IPS-18c (cell line): ENCODE data around the gene FASN.
A peak's percentile ranks its signal among the peaks of the same experiment; 100 is the strongest.
"Not testable (repeated sequence)": the region's sequence is repeated elsewhere in the genome, so short reads cannot be mapped to it uniquely, and the experiment has no call there.

ENCODE experiments used
- H3K4me3 ChIP-seq: 2 replicates; pipeline ENCODE4 v1.7.0; 2013; ENCODE audit warnings: low read depth, mild to moderate bottlenecking, low read length, moderate library complexity; ENCODE audit not compliant: insufficient read depth
- H3K9me3 ChIP-seq: one replicate; pipeline ENCODE4 v1.6.1; 2013; ENCODE audit warnings: mild to moderate bottlenecking, low read length, moderate library complexity; ENCODE audit not compliant: control insufficient read depth, insufficient read depth

The FASN gene

GRCh38 chr17:82046903-82047302, 51.1 kb downstream of the FASN start:
- no peak overlapping the region for H3K4me3 ChIP-seq
- no peaks in the 10 kb centered on the region for H3K9me3 ChIP-seq

- no peak overlapping the region for H3K4me3 ChIP-seq
- H3K9me3 ChIP-seq = no peaks in the 10 kb centered on the region
Observed at GRCh38 chr17:82045936-82046484, 52.0 kb downstream of the FASN start.

DNA sequence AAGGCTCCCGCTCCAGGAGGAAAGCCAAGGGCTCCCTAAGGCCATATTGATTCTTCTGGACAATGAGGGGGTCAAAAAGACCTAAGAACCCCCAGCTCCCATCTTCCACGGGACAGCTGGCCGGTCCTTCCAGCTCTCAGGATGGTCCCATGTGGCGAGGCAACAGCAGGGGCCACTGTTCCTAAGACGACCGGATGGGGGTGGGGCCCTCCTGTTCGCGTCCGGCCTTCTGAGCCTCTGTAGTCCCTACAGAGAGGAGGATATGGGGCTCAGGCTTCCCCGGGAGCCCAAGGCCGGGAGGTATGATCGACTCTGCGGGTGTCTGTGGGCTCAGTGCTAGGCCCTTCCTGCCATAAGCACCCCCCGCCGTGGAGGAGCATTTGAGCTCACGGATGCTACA, 54.5 kb downstream of the FASN start:
- Histone ChIP-seq H3K4me3 (no peak overlapping the region), H3K9me3 (no peaks in the 10 kb centered on the region)

DNA sequence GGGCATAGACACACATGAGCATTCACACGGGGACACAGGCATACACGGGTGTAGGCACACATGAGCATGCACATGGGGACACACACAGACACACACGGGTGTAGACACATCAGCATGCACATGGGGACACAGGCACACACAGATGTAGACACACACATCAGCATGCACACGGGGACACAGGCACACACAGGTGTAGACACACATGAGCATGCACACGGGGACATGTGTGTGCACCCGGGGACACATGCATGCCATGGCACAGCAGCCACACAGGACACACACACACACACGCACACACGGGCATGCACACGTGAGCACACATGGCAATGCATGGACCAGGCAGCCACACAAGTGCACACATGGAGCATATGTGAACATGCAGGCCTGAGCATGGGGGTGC, 55.4 kb downstream of the FASN start:
- no peak overlapping the region for H3K4me3 ChIP-seq

DNA sequence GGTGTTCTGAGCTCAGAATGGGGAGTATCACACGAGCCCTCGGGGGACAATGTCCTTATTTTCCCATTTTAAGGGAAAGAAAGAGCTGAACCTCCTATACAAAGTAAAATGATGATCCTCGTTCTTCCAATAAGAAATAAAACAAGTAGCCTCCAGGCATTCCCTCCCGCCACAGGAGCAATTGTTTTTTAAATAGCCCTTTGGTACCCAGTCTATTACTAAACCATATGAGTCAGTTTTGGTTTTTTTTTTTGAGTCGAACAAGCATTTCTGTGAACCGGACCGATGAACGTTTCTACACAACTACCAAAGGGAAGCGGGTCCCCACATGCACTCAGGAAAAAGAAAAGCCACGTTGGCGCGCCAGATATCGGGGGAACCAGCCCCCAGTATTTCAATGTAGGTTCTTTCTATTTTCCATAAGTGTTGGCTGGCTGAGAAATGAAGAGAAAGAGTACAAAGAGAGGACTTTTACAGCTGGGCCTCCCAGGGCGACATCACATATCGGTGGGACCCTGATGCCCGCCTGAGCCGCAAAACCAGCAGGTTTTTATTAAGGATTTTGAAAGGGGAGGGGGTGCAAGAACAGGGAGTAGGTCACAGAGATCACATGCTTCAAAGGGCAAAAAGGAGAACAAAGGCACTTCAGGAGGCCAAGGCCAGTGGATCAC, 56.8 kb downstream of the FASN start:
- H3K9me3 ChIP-seq = no peaks in the 10 kb centered on the region

More for the DNA sequence above, 55.4 kb downstream of the FASN start:
- no peaks in the 10 kb centered on the region for H3K9me3 ChIP-seq

GRCh38 chr17:82039695-82040299, 58.2 kb downstream of the FASN start:
- Histone ChIP-seq H3K4me3 (no peak overlapping the region), H3K9me3 (no peaks in the 10 kb centered on the region)

More for the DNA sequence above, 56.8 kb downstream of the FASN start:
- H3K4me3 ChIP-seq = no peak overlapping the region

DNA sequence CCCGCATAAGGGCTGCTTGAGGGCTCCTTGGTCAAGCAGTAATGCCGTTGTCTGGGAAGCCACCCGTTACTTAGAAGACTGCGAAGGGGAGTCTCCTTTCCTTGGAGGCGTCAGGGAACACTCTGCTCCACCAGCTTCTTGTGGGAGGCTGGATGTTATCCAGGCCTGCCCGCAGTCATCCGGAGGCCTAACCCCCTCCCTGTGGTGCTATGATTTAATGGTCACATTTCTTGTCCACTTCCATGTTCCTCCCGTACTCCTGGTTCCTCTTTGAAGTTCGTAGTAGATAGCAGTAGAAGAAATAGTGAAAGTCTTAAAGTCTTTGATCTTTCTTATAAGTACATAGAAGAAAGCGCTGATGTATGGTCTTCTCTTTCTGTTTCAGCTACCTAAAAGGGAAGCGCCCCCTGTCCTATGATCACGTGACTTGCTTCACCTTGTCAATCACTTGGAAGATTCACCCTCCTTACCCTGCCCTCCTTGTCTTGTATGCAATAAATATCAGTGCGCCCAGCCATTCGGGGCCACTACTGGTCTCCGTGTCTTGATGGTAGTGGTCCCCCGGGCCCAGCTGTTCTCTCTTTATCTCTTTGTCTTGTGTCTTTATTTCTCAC, 59.1 kb downstream of the FASN start:
- not testable (repeated sequence) for H3K9me3 ChIP-seq, H3K4me3 ChIP-seq

- no peaks in the 10 kb centered on the region for H3K9me3 ChIP-seq
- no peak overlapping the region for H3K4me3 ChIP-seq
Observed at GRCh38 chr17:82037889-82038195, 60.2 kb downstream of the FASN start.

- peak within 1 kb of the TSS; percentile 82 for H3K4me3 ChIP-seq
Observed at GRCh38 chr17:82037092-82037888, 60.7 kb downstream of the FASN start, which contains the start of gene DCXR. DCXR (minus strand) TSS chr17:82037697; CDS start chr17:82037682, 15 bp downstream.

DNA sequence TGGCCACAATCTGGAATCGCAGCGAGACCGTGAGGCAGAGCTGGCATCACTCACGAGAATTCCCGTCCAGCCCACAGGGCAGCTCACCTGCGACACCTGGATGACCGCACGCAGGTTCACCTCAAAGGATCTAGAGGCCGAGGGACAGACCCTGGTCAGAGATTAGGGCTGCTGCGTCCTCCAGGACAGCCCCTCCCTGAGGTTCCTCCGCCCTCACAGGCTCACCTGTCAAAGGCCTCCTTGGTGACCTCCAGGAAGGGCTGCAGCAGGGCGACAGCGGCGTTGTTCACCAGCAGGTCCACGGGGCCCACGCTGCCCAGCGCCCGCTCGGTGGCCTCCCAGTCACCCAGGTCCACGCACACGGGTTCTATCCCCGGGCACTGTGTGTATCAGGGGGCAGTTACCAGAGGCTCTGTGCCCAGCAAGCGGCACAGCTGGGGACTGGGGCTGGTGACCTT, 61.4 kb downstream of the FASN start:
- Histone ChIP-seq H3K4me3 (peak overlapping the region; percentile 82), H3K9me3 (no peaks in the 10 kb centered on the region)

More at GRCh38 chr17:82037092-82037888, 60.7 kb downstream of the FASN start, which contains the start of gene DCXR:
- no peaks in the 10 kb centered on the region for H3K9me3 ChIP-seq

DNA sequence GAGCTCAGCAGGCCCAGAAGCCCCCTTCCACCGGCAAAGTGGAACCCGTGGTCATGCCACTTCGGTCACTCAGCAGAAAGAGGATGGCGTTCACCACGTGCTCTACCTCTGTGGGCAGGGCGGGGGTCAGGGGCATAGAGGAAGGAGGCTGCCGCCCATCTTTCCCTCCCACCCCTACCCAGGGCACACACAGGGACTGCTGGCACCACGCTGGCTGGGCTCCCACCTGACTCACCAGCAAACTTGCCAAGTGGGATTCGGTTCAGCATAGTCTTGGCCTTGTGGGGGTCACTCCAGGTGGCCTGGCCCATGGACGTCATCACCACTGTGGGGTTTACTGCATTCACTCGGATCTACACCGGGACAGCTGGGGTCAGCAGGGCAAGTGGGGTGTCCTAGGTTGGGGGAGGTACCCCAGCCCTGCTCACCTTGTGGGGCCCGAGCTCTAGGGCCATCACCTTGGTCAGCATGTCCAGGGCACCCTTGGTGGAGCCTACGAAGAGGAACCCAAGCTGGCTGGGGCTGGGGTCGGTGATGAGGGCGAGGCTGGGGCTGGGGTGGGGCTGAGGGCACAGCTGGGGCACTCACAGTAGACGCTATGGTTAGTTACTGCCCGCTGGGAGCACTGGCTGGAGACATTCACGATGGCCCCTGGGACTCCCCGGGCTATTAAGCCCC, 61.9 kb downstream of the FASN start:
- H3K9me3 ChIP-seq = no peaks in the 10 kb centered on the region
- peak overlapping the region; percentile 82 for H3K4me3 ChIP-seq

GRCh38 chr17:82035488-82035887, 62.5 kb downstream of the FASN start:
- no peak overlapping the region for H3K4me3 ChIP-seq

GRCh38 chr17:82034371-82035011, 63.5 kb downstream of the FASN start:
- no peaks in the 10 kb centered on the region for H3K9me3 ChIP-seq
- no peak overlapping the region for H3K4me3 ChIP-seq

More at GRCh38 chr17:82035488-82035887, 62.5 kb downstream of the FASN start:
- H3K9me3 ChIP-seq = no peaks in the 10 kb centered on the region

- H3K4me3 ChIP-seq = no peak overlapping the region
- H3K9me3 ChIP-seq = no peaks in the 10 kb centered on the region
Observed at GRCh38 chr17:82033359-82034085, 64.5 kb downstream of the FASN start.

GRCh38 chr17:82031885-82032627, 66.0 kb downstream of the FASN start:
- H3K4me3 ChIP-seq = peak overlapping the region; percentile 76

More at GRCh38 chr17:82031885-82032627, 66.0 kb downstream of the FASN start:
- H3K9me3 ChIP-seq = no peaks in the 10 kb centered on the region
